ENCODE data around the gene ADAMTS6. TPM values are rescaled to one million over a fixed set of nuclear protein-coding genes. Genes with fewer than 3 reads are reported as not detected.

The ADAMTS6 gene
- total and polyA plus RNA-seq, 2 of the 13 experiments (the other 11 are each of a cell fraction or from before 2014, with no cell fraction given), result 3.1 to 8.2 TPM

GRCh38 chr5:65481635-65482295 is at the start of gene ADAMTS6 (continued):
- TF ChIP-seq CREM (IDR thresholded peaks at IDR 0.05), result peak; percentile 44; the same call in 1 of the 2 replicates
- TF ChIP-seq CREM (CRISPR knock-in tag; IDR thresholded peaks at IDR 0.05), result no peak
- TF ChIP-seq MLX (CRISPR knock-in tag; IDR thresholded peaks at IDR 0.05), result peak; percentile 13; the same call in 1 of the 2 replicates
- peak; percentile 92 for TF ChIP-seq BHLHE40 (IDR thresholded peaks at IDR 0.05; ENCODE audit: low read length)
- TF ChIP-seq RFX1 (IDR thresholded peaks at IDR 0.05), result no peak
- TF ChIP-seq ZMYM4 (CRISPR knock-in tag; IDR thresholded peaks at IDR 0.05), result peak; percentile 86
- no peak for TF ChIP-seq KDM3A (CRISPR knock-in tag; IDR thresholded peaks at IDR 0.05; ENCODE audit: low read depth)
- TF ChIP-seq MXD3 (CRISPR knock-in tag; IDR thresholded peaks at IDR 0.05), result no peak
- TF ChIP-seq ATM (IDR thresholded peaks at IDR 0.05; ENCODE audit: borderline replicate concordance), result no peak
- no peak for TF ChIP-seq NFKBIZ (CRISPR knock-in tag; IDR thresholded peaks at IDR 0.05)
- no peak for TF ChIP-seq ZNF331 (CRISPR knock-in tag; IDR thresholded peaks at IDR 0.05)
- no peak for TF ChIP-seq REPIN1 (CRISPR knock-in tag; IDR thresholded peaks at IDR 0.05; ENCODE audit: borderline replicate concordance, low read depth)
- no peak for TF ChIP-seq GABPA (IDR thresholded peaks at IDR 0.05; ENCODE audit: low read depth, low read length)
- no peak for TF ChIP-seq GABPA (CRISPR knock-in tag; IDR thresholded peaks at IDR 0.05; ENCODE audit: low read depth)
- TF ChIP-seq YY1 (IDR thresholded peaks at IDR 0.05; ENCODE audit: insufficient read depth, insufficient replicate concordance, low read depth, low read length), result no peak
- 0 out of 2 replicates have a peak, but pooled peaks have one; percentile 26 for TF ChIP-seq ZNF224 (CRISPR knock-in tag; IDR thresholded peaks at IDR 0.05)
- no peak for TF ChIP-seq ZNF614 (CRISPR knock-in tag; IDR thresholded peaks at IDR 0.05; ENCODE audit: borderline replicate concordance)
- no peak for TF ChIP-seq HOXA3 (CRISPR knock-in tag; IDR thresholded peaks at IDR 0.05)
- no peak for TF ChIP-seq NAIF1 (CRISPR knock-in tag; IDR thresholded peaks at IDR 0.05; ENCODE audit: borderline replicate concordance)
- no peak for TF ChIP-seq SP5 (CRISPR knock-in tag; IDR thresholded peaks at IDR 0.05; ENCODE audit: borderline replicate concordance, low read depth)
- TF ChIP-seq ZFY (CRISPR knock-in tag; IDR thresholded peaks at IDR 0.05), result no peak
- no peak for TF ChIP-seq PPARG (CRISPR knock-in tag; conservative IDR thresholded peaks at IDR 0.05)
- TF ChIP-seq ZNF550 (CRISPR knock-in tag; IDR thresholded peaks at IDR 0.05; ENCODE audit: borderline replicate concordance), result no peak
- no peak for TF ChIP-seq ZNF496 (CRISPR knock-in tag; IDR thresholded peaks at IDR 0.05; ENCODE audit: insufficient replicate concordance)
- TF ChIP-seq ZNF737 (CRISPR knock-in tag; IDR thresholded peaks at IDR 0.05; ENCODE audit: borderline replicate concordance), result no peak
- TF ChIP-seq AHR (CRISPR knock-in tag; IDR thresholded peaks at IDR 0.05), result no peak
- no peak for TF ChIP-seq MIER3 (CRISPR knock-in tag; IDR thresholded peaks at IDR 0.05; ENCODE audit: borderline replicate concordance)
- TF ChIP-seq SMAD9 (CRISPR knock-in tag; IDR thresholded peaks at IDR 0.05), result no peak
- TF ChIP-seq ZUFSP (CRISPR knock-in tag; IDR thresholded peaks at IDR 0.05; ENCODE audit: borderline replicate concordance), result no peak
- TF ChIP-seq CBX2 (IDR thresholded peaks at IDR 0.05; ENCODE audit: low read depth, low read length), result no peak
- TF ChIP-seq CBX2 (CRISPR knock-in tag; IDR thresholded peaks at IDR 0.05; ENCODE audit: low read depth), result no peak
